Heart left ventricle (tissue), 13 donors: Measurements from ENCODE around the gene CDK5.

Experiments used
- CTCF ChIP-seq, 12 donors: fragments of 200-600 bp; sonication (generic) in 4 of 12; IDR thresholded peaks; one replicate each; pipeline versions ENCODE4 v1.5.0 to v1.8.0; 2018 to 2022; ENCODE audit warnings: antibody characterized with exemption in 12 of 12, mild to moderate bottlenecking in 5 of 12
- POLR2A ChIP-seq, 2 donors: fragments of 450-650 bp; IDR thresholded peaks; one replicate each; pipeline ENCODE4 v1.6.1; 2017; ENCODE audit warnings: antibody characterized with exemption in 2 of 2, mild to moderate bottlenecking in 2 of 2, moderate library complexity in 2 of 2
- donor health status: ischemic (EF 13 %, LVEDD 7.1; RV severe dilation, severe dysfunction).
- donor health status: DM: no; HTN: yes; CAD: no.
- donor health status: DM: no; HTN: no; CAD: no.
- donor health status: ischemic (EF 25% LVEDD 6.9; RV normal size, moderate dysfunction).
- donor health status: ischemic (EF 25% LVEDD 5.7; RV mildly dilated, moderate dysfunction).
- donor health status: ischemic (EF 35%, LVEDD 5.7; RV mildly dilated, moderate dysfunction).
- donor health status: nonischemic (EF 11% LVEDD 7.7; RV severe dilation, severe dysfunction).
- donor health status: DM: yes; HTN: yes; CAD: no.
- donor health status: PGD.
- donor health status: ischemic (EF 29% LVEDD 5.4; RV normal size, mild dysfunction).
- donor health status: nonischemic (EF 23%, LVEDD 6.1; RV moderate dilation, normal function).

DNA sequence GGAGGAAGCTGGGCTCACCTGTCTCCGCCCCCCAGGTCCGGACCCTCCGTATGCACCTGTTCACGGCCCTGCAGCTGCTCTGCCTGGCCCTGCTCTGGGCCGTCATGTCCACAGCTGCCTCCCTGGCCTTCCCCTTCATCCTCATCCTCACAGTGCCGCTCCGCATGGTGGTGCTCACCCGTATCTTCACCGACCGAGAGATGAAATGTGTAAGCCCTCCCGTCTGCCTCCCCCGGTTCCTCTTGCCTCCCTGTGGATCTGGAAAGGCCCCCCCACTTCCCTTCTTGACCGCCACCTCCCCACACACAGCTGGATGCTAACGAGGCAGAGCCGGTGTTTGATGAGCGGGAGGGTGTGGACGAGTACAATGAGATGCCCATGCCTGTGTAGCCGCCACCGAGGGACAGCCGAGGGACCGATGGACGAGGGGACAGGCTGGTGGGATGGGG, 18.3 kb upstream of the CDK5 start:
- TF ChIP-seq CTCF (IDR thresholded peaks at IDR 0.05) (no peak), POLR2A (IDR thresholded peaks at IDR 0.05) (no peak)
